ENCODE results near the gene LTBR.

The LTBR gene

DNA sequence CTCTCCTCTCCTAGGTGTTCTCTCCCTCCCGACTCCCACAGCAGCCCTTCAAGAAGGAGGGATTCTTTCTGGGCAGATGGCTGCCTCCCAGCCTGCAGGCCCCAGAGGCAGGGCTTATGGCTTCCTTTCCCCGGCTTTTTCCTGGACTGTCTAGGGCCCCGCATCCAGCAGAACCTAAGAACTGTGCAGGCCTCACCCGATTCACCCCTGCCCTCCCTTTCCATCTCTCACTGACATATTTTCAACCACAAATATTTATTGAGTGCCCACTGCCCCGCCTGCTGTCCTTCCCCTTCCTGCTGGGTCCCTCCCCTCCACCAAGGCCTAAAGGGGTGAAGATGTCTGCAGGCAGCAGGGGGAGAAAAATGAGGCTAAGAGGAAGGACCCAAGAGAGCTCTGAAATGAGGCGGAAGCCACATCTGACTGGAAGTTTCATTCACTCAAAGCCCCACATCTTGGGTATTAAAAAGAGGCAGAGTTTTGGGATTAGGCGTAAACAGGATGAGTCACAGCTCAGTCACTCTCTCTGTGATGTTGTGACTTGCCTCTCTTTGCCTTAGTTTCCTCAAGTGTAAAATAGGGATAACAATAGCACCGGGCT, 11.5 kb upstream of the LTBR start:
- Histone ChIP-seq H3K4me1 (ENCODE audit: control insufficient read depth in 2 of 2, insufficient read depth in 1 of 2, low read depth in 1 of 2, low read length in 2 of 2) (peaks cover 46 to 55% of the 10 kb centered on the region in 2 donors), H2AFZ (ENCODE audit: low read length) (peak overlapping the region; percentile 86), H2BK5ac (ENCODE audit: low read length) (no peak overlapping the region), H2BK15ac (ENCODE audit: low read length) (no peak overlapping the region), H2BK120ac (ENCODE audit: low read depth, low read length) (no peak overlapping the region), H3K27me3 (ENCODE audit: control insufficient read depth in 3 of 3, insufficient read depth in 3 of 3, low read depth in 1 of 3, low read length in 3 of 3) (peaks cover 0 to 12% (median 0%) of the 10 kb centered on the region in 3 experiments), H4K91ac (ENCODE audit: low read depth, low read length, poor library complexity) (no peak overlapping the region), H3K9me3 (replicated peaks in 1 of 2; ENCODE audit: control insufficient read depth in 2 of 2, insufficient read depth in 1 of 2, low read depth in 1 of 2, low read length in 2 of 2) (no peaks in the 10 kb centered on the region), H3K79me1 (ENCODE audit: low read depth, low read length) (no peaks in the 10 kb centered on the region), H3K27ac (replicated peaks; ENCODE audit: low read length) (peak overlapping the region; percentile 9), H3K36me3 (replicated peaks in 1 of 2; ENCODE audit: control insufficient read depth in 2 of 2, insufficient read depth in 2 of 2, low read length in 2 of 2) (no peaks in the 10 kb centered on the region), H3K9ac (ENCODE audit: low read depth, low read length, poor library complexity) (peak overlapping the region; percentile 24), H2AK5ac (ENCODE audit: low read depth, low read length) (peak overlapping the region; percentile 27), H3K23ac (ENCODE audit: low read depth, low read length, poor library complexity) (no peak overlapping the region), H2BK12ac (ENCODE audit: low read length) (peak overlapping the region; percentile 4), H3K14ac (ENCODE audit: low read length) (no peak overlapping the region), H3K4ac (ENCODE audit: low read length) (no peak overlapping the region), H3K18ac (ENCODE audit: low read length) (peak overlapping the region; percentile 69), H3K4me2 (ENCODE audit: insufficient read depth, low read length, poor library complexity, severe bottlenecking) (no peak overlapping the region), H4K8ac (ENCODE audit: low read depth, low read length) (no peak overlapping the region), H3K4me3 (ENCODE audit: low read length in 2 of 2) (no peak overlapping the region)
- no CpG with 5 or more reads among the region's 8 CpGs for WGBS, 2 donors (ENCODE audit: extremely low coverage in 2 of 2, insufficient read length in 2 of 2, insufficient replicate concordance in 1 of 2)
- DNase-seq (ENCODE audit: low spot score) = no peak

DNA sequence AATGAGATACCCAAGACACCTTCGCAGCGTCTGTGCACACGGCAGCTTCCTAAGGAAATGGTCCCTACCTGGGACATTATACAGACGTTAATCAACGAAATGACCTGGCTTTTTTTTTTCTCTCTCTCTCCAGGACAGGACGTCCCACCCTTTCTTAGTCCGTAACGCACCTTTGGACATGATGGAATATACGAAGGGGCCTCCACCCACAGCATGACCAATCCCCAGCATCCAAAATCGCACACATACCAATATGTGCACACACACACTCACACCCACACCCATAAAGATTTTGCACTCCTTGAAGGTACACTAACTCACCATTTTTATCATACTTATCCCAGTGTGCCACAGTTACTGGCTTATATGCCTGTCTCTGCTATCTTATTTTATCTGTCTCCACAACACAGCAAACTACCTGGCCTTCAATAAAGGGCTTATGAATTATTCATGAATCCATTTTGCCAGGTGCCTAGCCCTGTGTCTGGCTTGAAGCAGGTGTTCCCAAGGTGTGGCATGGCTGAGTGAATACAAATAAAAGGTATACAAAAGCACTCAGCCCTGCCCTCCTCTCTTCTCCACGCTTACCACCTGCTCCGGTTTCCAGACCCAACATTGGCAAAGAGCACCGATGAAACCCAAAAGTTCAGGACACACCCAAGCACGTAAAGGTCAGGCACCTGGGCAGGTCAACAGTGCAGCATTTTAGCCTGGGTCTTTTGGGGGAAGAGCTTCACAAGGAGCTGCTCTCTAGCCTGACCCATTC, 10.8 kb upstream of the LTBR start:
- WGBS, 2 donors (ENCODE audit: extremely low coverage in 2 of 2, insufficient read length in 2 of 2, insufficient replicate concordance in 1 of 2) = no CpG with 5 or more reads among the region's 14 CpGs
- Histone ChIP-seq H2BK5ac (ENCODE audit: low read length) (no peak overlapping the region), H2BK120ac (ENCODE audit: low read depth, low read length) (no peak overlapping the region), H2BK12ac (ENCODE audit: low read length) (no peak overlapping the region), H4K91ac (ENCODE audit: low read depth, low read length, poor library complexity) (no peak overlapping the region), H3K27ac (replicated peaks; ENCODE audit: low read length) (no peak overlapping the region), H2BK15ac (ENCODE audit: low read length) (no peak overlapping the region), H4K8ac (ENCODE audit: low read depth, low read length) (no peak overlapping the region), H3K9me3 (replicated peaks in 1 of 2; ENCODE audit: control insufficient read depth in 2 of 2, insufficient read depth in 1 of 2, low read depth in 1 of 2, low read length in 2 of 2) (no peaks in the 10 kb centered on the region), H2AK5ac (ENCODE audit: low read depth, low read length) (no peak overlapping the region), H3K4me2 (ENCODE audit: insufficient read depth, low read length, poor library complexity, severe bottlenecking) (no peak overlapping the region), H3K4me1 (ENCODE audit: control insufficient read depth in 2 of 2, insufficient read depth in 1 of 2, low read depth in 1 of 2, low read length in 2 of 2) (peaks cover 49 to 58% of the 10 kb centered on the region in 2 donors), H3K36me3 (replicated peaks in 1 of 2; ENCODE audit: control insufficient read depth in 2 of 2, insufficient read depth in 2 of 2, low read length in 2 of 2) (no peaks in the 10 kb centered on the region), H3K23ac (ENCODE audit: low read depth, low read length, poor library complexity) (no peak overlapping the region), H3K4ac (ENCODE audit: low read length) (no peak overlapping the region), H3K4me3 (ENCODE audit: low read length in 2 of 2) (no peak overlapping the region), H3K18ac (ENCODE audit: low read length) (no peak overlapping the region), H2AFZ (ENCODE audit: low read length) (peak overlapping the region; percentile 86), H3K27me3 (ENCODE audit: control insufficient read depth in 3 of 3, insufficient read depth in 3 of 3, low read depth in 1 of 3, low read length in 3 of 3) (peaks cover 0 to 12% (median 0%) of the 10 kb centered on the region in 3 experiments), H3K9ac (ENCODE audit: low read depth, low read length, poor library complexity) (no peak overlapping the region), H3K14ac (ENCODE audit: low read length) (no peak overlapping the region), H3K79me1 (ENCODE audit: low read depth, low read length) (no peaks in the 10 kb centered on the region)
- DNase-seq (ENCODE audit: low spot score) = no peak

DNA sequence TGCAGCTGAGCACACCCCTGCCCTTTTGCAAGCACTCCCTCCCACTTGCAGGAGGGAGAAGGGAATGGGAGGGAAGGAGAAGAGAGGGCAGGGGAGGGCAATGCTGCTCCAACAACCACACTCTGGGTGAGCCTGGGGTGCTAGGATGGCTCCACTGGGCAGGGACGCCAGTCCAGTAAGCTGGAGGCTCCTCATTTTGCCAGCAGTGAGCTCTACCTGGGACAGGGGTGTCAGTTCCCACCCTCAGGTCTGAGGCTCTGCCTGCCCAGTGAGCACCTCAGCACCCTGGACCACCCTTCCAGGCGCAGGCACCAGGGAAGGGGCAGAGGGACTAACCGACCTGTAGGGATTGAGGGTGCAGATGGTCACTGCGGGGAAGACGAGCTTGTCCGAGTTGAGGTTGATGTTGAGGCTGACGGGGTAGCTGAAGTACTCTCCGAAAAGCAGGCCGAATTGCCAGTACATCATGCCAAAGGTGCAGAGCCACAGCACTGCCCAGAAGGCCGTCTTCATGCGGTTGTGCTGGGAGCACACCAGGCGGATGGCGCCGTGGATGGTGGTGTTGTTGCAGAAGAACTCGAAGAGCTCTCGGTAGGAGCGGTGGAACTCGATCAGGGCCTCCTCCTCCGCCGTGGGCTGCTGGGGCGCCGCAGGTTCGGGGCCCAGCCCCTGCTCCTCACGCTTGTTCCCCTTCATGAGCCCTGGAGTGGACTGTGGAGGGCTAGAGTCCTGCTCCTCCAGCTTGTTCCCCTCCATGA, 9.8 kb upstream of the LTBR start:
- WGBS, 2 donors (ENCODE audit: extremely low coverage in 2 of 2, insufficient read length in 2 of 2, insufficient replicate concordance in 1 of 2) = no CpG with 5 or more reads among the region's 24 CpGs
- H3K27me3 ChIP-seq (ENCODE audit: control insufficient read depth in 3 of 3, insufficient read depth in 3 of 3, low read depth in 1 of 3, low read length in 3 of 3) = peaks cover 0 to 12% (median 0%) of the 10 kb centered on the region in 3 experiments
- H3K4ac ChIP-seq (ENCODE audit: low read length) = no peak overlapping the region

DNA sequence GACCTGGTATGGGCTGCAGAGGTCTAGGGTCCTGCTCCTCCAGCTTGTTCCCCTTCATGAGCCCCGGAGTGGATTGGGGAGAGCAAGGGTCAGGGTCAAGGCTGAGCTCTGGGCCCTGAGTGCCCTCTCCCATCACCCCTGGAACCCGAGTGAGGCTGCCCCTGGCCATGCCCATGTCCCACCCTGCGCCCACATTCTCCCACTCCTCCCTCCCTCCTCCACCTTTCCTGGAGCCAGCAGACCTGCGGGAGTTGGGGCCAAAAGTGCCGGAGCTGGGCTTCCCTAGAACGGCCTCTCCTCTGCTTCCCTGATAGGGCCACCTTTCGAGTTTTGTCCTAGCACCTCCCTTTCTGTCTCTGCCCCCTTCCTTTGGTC, 9.2 kb upstream of the LTBR start:
- Histone ChIP-seq H3K4me3 (ENCODE audit: low read length in 2 of 2) (no peak overlapping the region), H3K14ac (ENCODE audit: low read length) (peak overlapping the region; percentile 10), H4K8ac (ENCODE audit: low read depth, low read length) (no peak overlapping the region), H3K4me2 (ENCODE audit: insufficient read depth, low read length, poor library complexity, severe bottlenecking) (no peak overlapping the region), H2BK120ac (ENCODE audit: low read depth, low read length) (peak overlapping the region; percentile 6), H3K9me3 (replicated peaks in 1 of 2; ENCODE audit: control insufficient read depth in 2 of 2, insufficient read depth in 1 of 2, low read depth in 1 of 2, low read length in 2 of 2) (no peaks in the 10 kb centered on the region), H3K79me1 (ENCODE audit: low read depth, low read length) (no peaks in the 10 kb centered on the region), H3K27me3 (ENCODE audit: control insufficient read depth in 3 of 3, insufficient read depth in 3 of 3, low read depth in 1 of 3, low read length in 3 of 3) (peaks cover 0 to 12% (median 0%) of the 10 kb centered on the region in 3 experiments), H4K91ac (ENCODE audit: low read depth, low read length, poor library complexity) (no peak overlapping the region), H2BK5ac (ENCODE audit: low read length) (peak overlapping the region; percentile 1), H3K36me3 (replicated peaks in 1 of 2; ENCODE audit: control insufficient read depth in 2 of 2, insufficient read depth in 2 of 2, low read length in 2 of 2) (no peaks in the 10 kb centered on the region), H2BK12ac (ENCODE audit: low read length) (peak overlapping the region; percentile 87), H3K9ac (ENCODE audit: low read depth, low read length, poor library complexity) (no peak overlapping the region), H3K23ac (ENCODE audit: low read depth, low read length, poor library complexity) (peak overlapping the region; percentile 74), H3K18ac (ENCODE audit: low read length) (peak overlapping the region; percentile 92), H2BK15ac (ENCODE audit: low read length) (peak overlapping the region; percentile 94), H3K4ac (ENCODE audit: low read length) (no peak overlapping the region), H3K27ac (replicated peaks; ENCODE audit: low read length) (no peak overlapping the region), H3K4me1 (ENCODE audit: control insufficient read depth in 2 of 2, insufficient read depth in 1 of 2, low read depth in 1 of 2, low read length in 2 of 2) (peaks cover 49 to 58% of the 10 kb centered on the region in 2 donors), H2AFZ (ENCODE audit: low read length) (peak overlapping the region; percentile 90), H2AK5ac (ENCODE audit: low read depth, low read length) (peak overlapping the region; percentile 79)
- no peak for DNase-seq (ENCODE audit: low spot score)
- no CpG with 5 or more reads among the region's 7 CpGs for WGBS, 2 donors (ENCODE audit: extremely low coverage in 2 of 2, insufficient read length in 2 of 2, insufficient replicate concordance in 1 of 2)

More for the DNA sequence above, 9.8 kb upstream of the LTBR start:
- Histone ChIP-seq H2BK5ac (ENCODE audit: low read length) (peak overlapping the region; percentile 1), H3K18ac (ENCODE audit: low read length) (peak overlapping the region; percentile 92), H4K8ac (ENCODE audit: low read depth, low read length) (peak overlapping the region; percentile 45), H2BK15ac (ENCODE audit: low read length) (peak overlapping the region; percentile 94), H3K14ac (ENCODE audit: low read length) (no peak overlapping the region), H3K9me3 (replicated peaks in 1 of 2; ENCODE audit: control insufficient read depth in 2 of 2, insufficient read depth in 1 of 2, low read depth in 1 of 2, low read length in 2 of 2) (no peaks in the 10 kb centered on the region), H3K4me3 (ENCODE audit: low read length in 2 of 2) (no peak overlapping the region), H2BK12ac (ENCODE audit: low read length) (peak overlapping the region; percentile 87), H3K36me3 (replicated peaks in 1 of 2; ENCODE audit: control insufficient read depth in 2 of 2, insufficient read depth in 2 of 2, low read length in 2 of 2) (no peaks in the 10 kb centered on the region), H2AK5ac (ENCODE audit: low read depth, low read length) (peak overlapping the region; percentile 79), H2BK120ac (ENCODE audit: low read depth, low read length) (peak overlapping the region; percentile 6), H3K9ac (ENCODE audit: low read depth, low read length, poor library complexity) (peak overlapping the region; percentile 36), H2AFZ (ENCODE audit: low read length) (peak overlapping the region; percentile 19), H3K4me2 (ENCODE audit: insufficient read depth, low read length, poor library complexity, severe bottlenecking) (no peak overlapping the region), H3K27ac (replicated peaks; ENCODE audit: low read length) (no peak overlapping the region), H3K4me1 (ENCODE audit: control insufficient read depth in 2 of 2, insufficient read depth in 1 of 2, low read depth in 1 of 2, low read length in 2 of 2) (peaks cover 49 to 58% of the 10 kb centered on the region in 2 donors), H3K23ac (ENCODE audit: low read depth, low read length, poor library complexity) (peak overlapping the region; percentile 74), H3K79me1 (ENCODE audit: low read depth, low read length) (no peaks in the 10 kb centered on the region), H4K91ac (ENCODE audit: low read depth, low read length, poor library complexity) (peak overlapping the region; percentile 75)
- no peak for DNase-seq (ENCODE audit: low spot score)
